Measurements from ENCODE around the gene ANKMY1.
A peak's percentile ranks its signal among the peaks of the same experiment; 100 is the strongest.

ANKMY1 gene

DNA sequence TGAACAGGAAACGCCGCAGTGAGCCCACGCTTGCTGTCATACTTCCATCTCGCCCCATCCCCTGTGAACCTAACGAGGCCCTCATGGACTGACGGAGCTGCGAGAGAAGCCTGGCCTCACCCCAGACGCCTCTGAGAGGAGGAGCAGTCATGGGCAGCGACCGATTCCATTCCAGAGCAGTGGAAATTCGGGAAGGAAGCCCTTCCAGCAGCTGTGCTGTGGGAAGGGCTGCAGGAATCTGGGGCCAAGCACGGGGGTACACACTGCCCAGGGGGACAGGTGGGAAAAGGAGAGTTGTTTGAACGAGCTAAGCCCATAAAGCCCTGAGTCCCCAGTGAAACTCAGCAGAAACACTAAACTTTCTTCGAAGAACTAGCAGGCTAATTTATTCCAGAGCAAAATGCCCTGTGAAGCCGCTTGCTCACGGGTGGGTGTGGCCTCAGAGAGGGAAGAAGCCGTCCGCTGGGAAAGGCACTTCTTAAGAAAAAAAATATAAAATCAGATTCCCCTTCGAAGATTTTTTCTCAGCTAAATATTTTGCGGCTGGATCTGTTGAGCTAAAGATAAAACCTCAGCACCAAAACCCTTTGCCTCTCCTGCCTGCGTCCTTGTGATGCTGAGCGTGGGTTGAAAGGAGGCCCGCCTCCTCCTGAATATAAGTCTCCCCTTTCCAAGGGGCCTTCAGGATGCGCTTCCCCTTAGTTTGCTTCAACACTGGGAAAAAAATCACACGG, 38.2 kb downstream of the ANKMY1 start:
- no peak for DNase-seq

DNA sequence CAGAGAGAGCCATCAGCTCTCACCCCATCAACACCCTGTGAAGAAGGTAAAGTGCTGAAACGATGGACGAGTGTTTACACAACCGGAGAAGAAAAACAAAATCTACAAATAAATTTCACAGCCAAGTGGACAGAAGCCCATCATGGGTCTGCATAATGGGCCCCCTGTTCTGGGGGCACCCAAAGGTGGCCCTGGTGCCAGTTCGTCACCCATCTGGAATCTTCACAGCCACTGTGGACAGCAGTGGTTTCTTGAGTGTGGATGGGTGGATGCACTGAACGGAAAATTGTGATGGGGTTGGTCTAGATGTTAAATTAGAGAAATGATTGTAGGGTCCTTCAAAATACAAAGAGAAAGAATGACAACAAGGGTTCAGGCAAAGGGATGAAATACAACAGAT, 38.8 kb downstream of the ANKMY1 start:
- no peak for DNase-seq

DNA sequence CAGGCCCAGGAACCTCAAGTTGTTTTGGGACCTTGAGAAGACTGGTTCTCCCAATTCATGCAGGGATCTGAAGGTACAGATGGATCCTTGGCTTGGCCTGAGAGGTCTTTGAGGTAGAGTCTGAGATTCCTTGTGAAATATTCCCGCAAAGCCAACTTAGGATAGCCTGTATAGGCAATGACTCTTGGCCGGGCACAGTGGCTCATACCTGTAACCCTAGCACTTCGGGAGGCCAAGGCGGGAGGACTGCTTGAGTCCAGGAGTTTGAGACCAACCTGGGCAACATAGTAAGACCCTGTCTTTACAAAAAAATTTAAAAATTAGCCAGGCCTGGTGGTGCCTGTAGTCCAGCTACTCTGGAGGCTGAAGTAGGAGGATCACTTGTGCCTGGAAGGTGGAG, 40.4 kb downstream of the ANKMY1 start:
- no peak for DNase-seq

DNA sequence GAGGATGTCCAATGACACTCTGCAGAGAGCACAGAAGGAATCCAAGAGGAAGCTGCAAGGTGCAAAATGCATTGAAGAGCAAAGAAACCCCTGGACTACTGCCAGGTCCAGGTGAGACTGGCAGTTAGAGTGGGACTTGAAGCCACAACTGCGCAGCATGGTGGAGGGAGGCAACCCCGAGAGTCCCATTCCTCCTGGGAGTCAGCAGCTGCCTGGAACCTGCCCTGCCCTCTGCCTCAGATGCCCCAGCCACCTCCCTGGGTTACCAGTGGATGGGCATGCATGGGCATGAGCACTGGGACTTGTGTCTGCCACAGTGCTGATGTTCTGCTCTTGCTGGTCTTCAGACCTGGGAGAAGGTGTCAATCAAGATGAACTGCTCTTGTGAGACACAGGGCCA, 43.2 kb downstream of the ANKMY1 start:
- DNase-seq: no peak

DNA sequence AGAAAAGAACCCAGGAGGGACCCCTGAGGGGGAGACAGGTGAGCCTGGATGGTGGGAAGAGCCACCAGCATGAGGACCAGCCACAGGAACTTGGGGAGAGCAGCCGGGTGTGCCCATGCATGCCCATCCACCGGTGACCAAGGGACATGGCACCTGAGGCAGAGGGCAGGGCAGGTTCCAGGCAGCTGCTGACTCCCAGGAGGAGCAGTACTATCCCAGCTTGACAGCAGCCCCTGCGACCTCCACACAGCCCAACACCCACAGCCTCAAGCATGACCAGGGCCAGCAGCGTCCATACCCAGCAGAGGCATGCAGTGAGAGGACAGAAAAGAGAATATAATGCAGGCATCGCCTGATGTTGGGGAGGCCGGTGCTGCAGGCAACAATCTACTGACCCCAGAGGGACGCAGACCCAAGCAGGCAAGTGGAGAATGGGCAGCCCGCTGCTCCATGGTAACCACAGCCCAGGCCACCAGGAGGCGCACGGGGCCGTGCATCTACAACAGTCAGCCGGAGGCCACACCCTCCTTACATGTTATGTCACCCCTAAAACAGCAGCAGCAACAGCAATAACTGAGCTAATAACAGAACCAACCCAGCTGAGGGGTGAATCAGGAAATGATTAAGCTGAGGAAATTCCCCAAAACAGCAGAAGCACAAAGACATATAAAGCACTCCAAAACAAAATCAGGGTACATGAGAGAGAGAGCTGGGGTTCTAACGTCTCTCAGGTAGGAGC, 44.1 kb downstream of the ANKMY1 start:
- peak; percentile 86 for DNase-seq

DNA sequence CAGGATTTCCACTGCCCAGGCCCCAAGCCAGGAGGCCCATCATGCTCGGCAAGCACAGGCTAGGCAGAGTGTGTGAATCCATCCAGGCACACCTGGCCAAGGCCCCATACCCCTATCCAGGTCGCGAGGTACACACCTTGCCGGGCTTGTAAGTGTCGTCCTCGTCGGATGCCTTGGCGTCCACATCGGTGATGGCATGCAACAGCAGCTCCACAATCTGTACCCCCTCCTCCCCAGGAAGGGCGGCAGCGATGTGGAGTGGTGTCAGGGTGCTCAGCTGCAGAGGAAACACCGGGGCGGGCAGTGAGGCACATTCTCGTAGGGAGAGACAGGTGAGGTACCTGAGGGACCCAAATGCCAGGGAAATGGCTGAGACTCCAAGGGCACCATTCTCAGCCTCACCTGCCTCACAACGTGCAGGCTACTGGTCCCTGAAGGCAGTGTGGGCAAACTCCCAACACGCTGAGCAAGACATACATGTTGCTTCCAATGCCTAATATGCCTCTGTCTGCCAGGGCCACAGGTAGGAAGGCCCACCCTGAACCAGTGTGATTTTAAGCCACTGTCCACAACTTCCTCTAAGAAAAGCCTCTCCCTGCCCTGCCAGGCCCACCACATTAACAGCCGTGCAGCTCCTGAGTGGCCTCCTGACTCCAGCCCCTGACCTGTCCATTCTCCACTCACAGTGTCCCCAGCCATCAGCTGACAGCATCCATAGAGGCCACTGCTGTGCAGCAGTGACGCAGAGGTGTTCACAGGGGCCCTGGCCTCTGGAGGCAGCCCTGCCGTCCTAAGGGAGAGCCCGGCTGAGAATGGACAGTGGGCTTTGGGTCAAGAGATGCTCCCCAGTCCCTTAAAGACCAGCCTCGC, 44.9 kb downstream of the ANKMY1 start:
- no peak for DNase-seq

DNA sequence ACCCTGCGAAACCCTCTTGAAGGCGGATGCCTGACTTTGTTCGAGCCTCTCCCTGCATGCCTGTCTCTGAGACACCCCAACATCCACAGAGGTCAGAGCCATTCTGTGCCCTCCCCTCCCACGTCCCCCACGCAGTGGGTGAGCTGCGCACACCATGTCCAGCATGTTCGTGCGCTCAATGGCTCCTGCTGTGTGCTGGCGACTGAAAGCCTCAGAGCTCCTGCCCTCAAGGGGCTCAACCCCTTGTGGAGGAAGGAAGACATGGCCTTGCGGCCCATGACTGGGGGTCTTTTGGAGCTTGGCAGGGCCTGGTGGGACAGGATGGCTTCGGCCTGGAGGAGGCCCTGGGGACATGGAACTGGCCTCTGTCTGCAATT, 45.7 kb downstream of the ANKMY1 start:
- no peak for DNase-seq

DNA sequence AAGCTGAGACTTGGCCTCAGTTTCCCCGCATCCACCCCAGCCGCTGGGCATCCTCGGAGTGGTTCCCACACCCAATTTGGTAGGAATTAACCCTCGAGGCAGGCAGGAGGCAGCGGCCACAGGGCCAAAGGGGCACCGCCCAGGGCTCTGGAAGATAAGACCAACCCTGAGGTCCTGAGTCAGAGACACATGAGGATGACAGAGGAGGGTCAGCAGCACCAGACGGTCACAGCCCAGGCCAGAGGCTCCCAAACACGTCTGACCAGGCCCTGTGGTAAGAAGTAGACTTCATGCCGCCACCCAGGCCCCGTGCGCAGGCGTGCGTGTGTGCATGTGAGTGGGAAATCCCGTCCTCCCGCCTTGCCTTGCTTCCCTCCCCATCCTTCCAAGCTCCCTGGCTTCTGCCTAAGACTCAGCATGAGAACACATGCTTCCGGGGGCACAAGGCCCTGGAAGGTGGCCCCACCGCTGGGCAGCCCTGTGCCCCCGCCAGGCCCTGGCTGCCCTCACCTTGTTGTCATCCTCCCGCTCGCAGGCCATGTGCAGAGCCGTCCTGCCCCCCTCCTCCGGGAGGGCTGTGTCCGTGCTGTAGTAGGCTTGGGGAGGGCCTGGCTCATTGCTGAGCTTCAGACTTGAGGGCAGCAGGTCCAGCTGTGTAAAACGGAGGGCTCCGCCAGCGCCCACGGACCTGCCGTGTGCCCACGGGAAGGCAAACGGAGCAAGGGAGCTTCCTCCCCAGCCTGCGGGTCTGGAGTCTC, 46.3 kb downstream of the ANKMY1 start:
- DNase-seq: no peak

DNA sequence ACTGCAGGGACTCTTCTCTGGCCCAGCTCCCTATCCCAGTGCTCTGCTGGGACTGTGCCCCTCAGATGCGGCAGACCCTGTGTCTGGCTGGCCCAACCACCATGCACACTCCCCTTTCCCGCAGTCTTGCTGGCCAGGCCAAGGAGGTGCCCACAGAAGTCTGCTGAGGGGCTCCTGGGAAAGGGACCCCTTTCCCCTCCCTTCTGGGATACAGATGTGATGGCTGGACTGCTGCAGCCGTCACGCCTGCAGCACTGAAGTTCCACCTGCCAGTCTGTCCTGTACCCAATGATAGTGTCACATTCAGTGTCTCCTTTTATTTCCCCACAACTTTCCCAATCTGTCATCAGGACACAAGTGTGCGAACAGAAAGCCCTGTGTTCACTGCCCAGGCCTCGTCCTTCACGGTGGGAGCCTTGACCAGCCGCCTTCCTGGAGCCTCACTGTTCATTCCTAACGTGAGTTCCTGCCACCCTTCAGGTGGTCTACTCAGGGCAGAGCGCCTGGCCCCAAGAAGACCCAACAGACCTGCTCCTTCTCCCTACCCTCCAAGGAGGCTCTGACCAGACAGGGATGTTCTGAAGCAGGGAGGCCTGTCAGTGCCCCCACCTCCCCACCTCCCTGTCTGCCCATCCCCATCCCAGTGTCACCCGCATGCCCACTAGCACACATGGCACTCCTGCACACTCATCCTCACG, 47.1 kb downstream of the ANKMY1 start:
- DNase-seq: no peak

DNA sequence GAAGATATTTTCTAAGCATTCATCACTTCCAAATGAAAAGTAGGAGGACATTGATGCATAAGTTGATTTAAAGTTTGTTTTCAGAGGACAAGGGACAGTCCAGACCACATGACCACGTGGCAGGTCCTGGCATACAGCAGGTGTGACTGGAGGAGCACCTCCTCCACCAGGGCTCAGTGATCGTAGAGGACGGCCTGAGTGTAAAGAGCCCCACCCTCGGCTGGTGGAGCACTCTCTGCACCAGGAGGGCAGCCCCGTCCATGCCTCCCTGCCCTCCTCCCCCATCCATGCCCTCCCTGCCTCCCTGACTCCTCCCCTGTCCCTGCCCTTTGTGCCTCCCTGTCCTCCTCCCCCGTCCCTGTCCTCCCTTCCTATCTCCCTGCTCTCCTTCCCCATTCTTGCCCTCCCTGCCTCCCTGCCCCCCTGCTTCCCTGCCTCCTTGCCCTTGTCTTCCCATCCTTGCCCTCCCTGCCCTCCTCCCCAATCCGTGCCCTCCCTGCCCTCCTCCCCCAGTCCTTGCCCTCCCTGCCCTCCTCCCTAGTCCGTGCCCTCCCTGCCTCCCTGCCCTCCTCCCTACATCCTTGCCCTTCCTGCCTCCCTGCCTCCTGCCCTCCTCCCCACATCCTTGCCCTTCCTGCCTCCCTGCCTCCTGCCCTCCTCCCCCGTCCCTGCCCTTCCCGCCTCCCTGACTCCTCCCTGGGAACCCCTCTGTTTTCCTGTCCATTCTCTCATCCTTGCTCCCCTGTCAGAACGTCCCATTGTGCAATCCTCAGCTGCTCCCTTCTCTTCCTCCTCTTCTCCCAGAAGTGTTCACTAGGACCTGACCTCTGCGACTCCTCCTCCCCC, 47.9 kb downstream of the ANKMY1 start:
- no peak for DNase-seq

DNA sequence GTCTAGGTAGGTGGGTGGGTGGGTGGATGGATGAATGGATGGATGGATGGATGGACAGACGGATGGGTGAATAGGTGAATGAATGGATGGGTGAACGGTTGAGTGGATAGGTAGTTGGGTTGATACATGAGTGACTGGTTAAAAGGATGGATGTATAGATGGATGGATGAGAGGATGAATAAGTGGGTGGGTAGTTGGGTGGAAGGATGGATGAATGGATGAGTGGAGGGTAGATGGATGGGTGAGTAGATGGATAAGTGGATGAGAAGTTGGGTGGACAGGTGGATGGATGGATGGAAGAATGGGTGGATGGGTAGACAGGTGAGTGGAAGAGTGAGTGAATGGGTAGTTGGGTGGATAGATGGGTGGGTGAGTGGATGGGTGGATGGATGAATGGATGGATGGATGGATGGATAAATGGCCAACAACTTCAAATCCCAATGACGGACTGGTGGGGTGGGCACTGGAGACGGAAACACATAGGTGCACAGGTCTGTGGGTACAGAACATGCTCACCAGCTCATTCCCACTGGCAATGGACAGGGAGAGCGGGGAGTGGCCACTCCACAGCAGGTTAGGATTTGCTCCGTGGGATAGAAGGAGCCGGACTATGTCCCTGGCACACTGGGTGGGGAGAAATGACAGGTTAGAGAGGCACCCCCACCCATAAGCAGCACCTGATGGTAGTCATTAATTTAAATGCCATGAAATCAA, 48.8 kb downstream of the ANKMY1 start:
- no peak for DNase-seq

DNA sequence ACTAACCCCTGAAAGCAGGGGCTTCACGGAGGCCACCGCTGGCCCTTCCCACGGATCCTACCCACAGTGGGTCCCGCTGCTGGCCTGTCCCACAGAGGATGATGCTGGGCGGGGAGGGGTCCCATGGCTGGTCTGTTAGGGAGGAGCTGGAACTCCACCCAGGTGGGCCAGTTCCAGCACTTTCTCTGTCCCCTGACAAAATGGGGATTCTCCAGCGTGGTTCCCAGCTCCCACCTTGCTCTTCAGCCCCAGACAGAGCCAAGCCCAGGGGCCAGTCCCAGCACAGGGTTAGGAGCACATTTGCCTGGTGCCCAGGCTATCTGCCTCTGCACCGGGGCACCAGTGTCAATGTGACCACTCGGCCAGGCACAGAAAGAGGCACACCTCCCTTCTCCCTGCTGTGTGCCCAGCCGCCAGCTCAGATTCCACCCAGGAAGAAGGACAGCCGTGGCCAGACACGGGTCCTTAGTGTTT, 50.0 kb downstream of the ANKMY1 start:
- DNase-seq: no peak

DNA sequence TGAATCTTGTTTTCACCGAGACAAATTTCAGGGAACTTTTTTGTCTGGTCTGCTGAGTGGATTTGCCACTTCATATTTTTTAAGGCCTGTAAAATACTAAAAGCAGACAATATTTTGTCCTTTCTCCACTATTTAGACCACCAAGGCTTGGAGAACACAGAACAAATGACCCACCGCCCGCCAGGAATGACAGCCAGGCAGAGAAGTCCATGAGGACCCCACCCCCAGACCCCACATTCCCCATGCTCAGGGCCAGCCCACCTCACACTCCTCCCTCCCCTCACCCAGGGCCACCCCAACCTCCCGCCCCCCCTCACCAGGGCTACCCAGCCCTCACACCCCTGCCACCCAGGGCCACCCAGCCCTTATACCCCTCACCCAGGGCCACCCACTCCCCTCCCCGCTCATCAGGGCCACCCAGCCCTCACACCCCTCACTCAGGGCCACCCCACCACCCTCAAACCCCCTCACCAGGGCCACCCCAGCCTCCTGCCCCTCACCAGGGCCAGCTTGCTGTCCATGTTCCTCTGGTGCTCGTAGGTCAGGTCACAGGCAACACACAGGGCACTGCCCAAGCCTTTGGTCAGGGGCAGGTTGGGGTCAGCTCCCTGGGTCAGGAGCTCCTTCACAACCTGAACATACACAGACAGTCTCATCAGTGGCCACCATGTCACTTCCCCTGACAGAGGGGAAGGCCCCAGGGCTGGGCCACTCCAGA, 50.6 kb downstream of the ANKMY1 start:
- DNase-seq: no peak

DNA sequence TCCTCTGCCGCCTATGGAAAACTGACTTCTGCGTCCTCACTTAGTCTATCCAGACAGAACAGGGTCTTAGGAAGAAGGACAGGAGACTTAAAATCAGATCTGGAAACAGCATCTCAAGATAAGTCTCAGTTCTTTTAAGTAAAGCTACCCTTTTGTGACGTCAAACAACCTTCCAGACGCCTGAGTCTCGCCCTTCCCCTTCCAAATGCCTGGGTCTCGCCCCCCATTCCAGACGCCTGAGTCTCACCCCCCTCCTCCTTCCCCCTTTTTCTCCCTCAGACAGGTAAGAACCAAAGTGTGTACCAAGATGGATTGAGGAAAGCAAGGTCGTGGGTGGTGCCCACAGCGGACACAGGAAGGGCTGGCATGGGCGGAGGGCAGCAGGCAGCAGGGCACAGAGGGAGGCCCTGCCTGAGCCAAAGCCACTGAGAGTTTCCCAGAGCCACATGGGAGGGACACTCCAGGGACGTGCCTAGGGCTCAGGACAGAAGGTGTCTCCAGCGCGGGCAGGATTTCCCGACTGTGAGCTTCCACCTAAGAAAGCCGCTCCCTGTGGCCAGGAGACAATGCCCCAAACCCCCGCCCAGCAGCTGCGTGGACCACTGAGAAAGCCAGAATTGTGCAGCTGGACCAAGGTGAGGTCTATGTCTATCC, 51.3 kb downstream of the ANKMY1 start:
- DNase-seq: no peak

DNA sequence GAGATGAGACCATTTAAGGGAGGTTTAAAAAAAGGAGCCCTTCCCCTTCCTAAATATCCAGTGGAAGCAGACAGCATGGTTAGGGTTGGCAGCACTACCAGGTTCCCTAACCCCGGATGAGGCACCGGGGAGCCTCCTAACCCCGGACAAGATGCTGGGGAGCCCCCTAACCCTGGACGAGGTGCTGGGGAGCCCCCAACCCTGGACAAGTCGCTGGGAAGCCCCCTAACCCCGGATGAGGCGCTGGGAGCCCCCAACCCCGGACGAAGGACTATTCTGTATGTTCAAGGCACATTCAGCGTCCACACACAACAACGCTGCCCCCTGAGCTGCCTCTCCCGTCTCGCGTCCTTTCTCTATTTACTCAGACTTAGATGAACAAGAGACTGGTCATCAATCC, 51.9 kb downstream of the ANKMY1 start:
- DNase-seq: no peak

DNA sequence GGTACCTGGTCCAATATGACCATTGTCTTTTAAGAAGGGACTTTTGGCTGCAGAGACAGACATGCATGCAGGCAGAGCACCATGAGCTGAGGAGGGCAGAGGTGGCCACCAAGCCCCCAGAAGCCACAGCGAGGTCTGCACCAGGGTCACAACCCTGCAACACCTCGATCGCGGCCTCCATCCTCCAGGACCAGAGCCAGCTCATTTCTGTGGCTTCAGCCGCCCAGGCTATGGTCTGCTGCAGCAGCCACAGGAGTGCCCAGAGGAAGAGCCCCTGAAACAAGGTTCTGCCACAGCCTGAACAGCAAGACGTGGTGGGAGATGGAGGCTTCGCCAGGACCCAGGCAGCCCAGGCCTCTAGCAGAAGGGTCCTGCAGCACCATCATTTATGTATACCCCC, 53.9 kb downstream of the ANKMY1 start:
- no peak for DNase-seq

DNA sequence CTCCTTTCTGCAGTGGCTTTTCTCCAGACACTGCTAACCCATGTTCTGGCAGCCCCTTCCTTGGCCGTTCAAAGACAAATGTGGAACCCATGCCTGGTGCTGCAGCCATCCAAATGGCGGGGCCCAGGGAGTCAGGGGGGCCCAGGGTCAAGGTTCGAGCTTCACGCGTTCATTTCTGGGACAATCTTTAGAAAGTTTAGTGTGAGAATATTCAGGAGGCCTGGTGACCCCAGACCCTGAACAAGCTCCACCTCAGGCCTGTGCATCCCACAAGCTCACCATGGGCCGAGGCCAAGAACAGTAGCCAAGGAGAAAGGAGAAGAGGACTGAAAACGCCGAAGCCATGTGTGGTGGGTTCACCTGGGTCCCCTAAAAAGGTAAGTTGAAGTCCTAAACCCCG, 54.4 kb downstream of the ANKMY1 start:
- DNase-seq: no peak

DNA sequence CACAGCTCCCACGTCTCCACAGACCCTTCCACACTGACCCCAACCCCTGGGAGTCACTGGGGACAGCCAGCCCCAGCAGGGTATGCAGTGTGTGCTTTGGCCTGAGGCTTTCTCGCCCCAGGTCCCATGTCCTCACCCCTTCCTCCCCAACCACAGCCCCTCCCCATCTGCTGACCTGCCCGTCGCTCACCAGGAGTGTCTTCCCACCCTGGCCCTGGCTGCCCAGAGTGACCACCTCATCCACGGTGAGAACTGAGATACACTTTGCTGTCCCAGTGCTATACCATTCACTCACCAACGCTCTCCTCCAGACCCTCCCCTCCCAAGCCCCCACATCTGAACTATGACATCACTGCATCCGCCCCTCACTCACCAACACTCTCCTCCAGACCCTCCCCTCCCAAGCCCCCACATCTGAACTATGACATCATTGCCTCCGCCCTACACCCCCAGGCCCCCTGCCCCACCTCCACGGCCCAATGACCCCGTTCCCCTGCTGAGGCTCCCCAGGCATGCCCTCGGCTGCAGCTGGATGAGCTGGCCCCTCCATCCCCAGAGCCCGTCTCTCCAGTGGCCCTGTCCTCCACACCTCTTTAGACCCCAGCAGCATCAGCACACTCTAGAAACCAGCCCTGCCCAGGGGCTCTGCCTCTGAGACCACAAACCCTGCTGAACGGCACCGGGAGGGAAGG, 55.2 kb downstream of the ANKMY1 start:
- DNase-seq: no peak

DNA sequence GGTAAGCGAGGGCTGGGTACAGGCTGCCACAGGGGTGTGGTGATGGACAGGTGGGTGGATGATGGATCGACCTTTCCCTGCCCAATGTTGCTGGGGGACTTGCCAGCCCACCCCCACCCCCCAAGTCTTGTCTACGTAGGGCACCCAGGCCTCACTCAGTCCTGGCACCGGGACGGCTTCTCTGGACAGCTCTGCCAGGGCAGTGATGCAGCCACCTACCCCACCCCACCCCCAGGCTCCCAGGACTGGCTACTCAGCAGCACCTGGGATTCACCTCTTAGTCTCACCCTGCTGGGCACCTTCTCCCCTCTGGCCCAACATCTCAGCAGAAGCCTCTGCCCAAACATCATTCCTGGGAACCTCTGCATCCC, 55.7 kb downstream of the ANKMY1 start:
- DNase-seq: no peak

All from activated naive CD4-positive, alpha-beta T cell treated with Interleukin-2 at 50 U/mL for 16 hours (primary cell).